Loucy (cell line): Measurements from ENCODE around the gene ZBTB37.
"Not testable (repeated sequence)": the region's sequence is repeated elsewhere in the genome, so short reads cannot be mapped to it uniquely, and the experiment has no call there.

Source experiments
- H2AFZ ChIP-seq: fragments of 200-600 bp; sonication (generic); 2 replicates; pipeline ENCODE4 v1.6.0; 2016; ENCODE audit warnings: antibody characterized with exemption, mild to moderate bottlenecking, low read length, moderate library complexity
- H3F3A ChIP-seq: fragments of 200-600 bp; 2 replicates; pipeline ENCODE4 v1.6.0; 2016; ENCODE audit warnings: antibody characterized with exemption, low read depth, mild to moderate bottlenecking
- H3K27me3 ChIP-seq: fragments of 200-600 bp; sonication (generic); 2 replicates; pipeline ENCODE4 v1.6.1; 2014; ENCODE audit warnings: low read length, mild to moderate bottlenecking; ENCODE audit not compliant: insufficient read depth, poor library complexity, severe bottlenecking
- H3K36me3 ChIP-seq: fragments of 200-600 bp; sonication (generic); 2 replicates; pipeline ENCODE4 v1.6.1; 2016; ENCODE audit warnings: low read length; ENCODE audit not compliant: insufficient read depth
- H3K4me1 ChIP-seq: fragments of 200-600 bp; sonication (generic); 2 replicates; pipeline ENCODE4 v1.5.1; 2014; ENCODE audit warnings: low read length, mild to moderate bottlenecking; ENCODE audit not compliant: insufficient read depth, poor library complexity, severe bottlenecking
- H3K4me2 ChIP-seq: fragments of 200-600 bp; sonication (generic); 2 replicates; pipeline ENCODE4 v1.6.0; 2014; ENCODE audit warnings: antibody characterized with exemption, low read length, low read depth, mild to moderate bottlenecking; ENCODE audit not compliant: poor library complexity, severe bottlenecking
- H3K4me3 ChIP-seq: fragments of 200-600 bp; sonication (generic); 2 replicates; pipeline ENCODE4 v1.5.1; 2014; ENCODE audit warnings: low read length, mild to moderate bottlenecking, mixed read lengths; ENCODE audit not compliant: poor library complexity, severe bottlenecking
- H3K79me2 ChIP-seq: fragments of 200-600 bp; sonication (generic); 2 replicates; pipeline ENCODE4 v1.6.1; 2014; ENCODE audit warnings: low read length; ENCODE audit not compliant: insufficient read depth
- H3K9ac ChIP-seq: fragments of 200-600 bp; sonication (generic); 2 replicates; pipeline ENCODE4 v1.6.0; 2014; ENCODE audit warnings: mild to moderate bottlenecking, low read depth, low read length, moderate library complexity; ENCODE audit not compliant: poor library complexity, severe bottlenecking
- H3K9me2 ChIP-seq: fragments of 200-600 bp; sonication (generic); replicated peaks from 2 replicates; pipeline ENCODE4 v1.6.1; 2016; ENCODE audit warnings: low read depth, low read length, mixed read lengths
- H3K9me3 ChIP-seq: fragments of 200-600 bp; sonication (generic); 2 replicates; pipeline ENCODE4 v1.6.1; 2014; ENCODE audit warnings: mild to moderate bottlenecking, antibody characterized with exemption, low read length, low read depth; ENCODE audit not compliant: insufficient read depth
- H4K20me1 ChIP-seq: fragments of 200-600 bp; sonication (generic); 2 replicates; pipeline ENCODE4 v1.6.0; 2014; ENCODE audit warnings: antibody characterized with exemption, low read length, mild to moderate bottlenecking; ENCODE audit not compliant: insufficient read depth, poor library complexity, severe bottlenecking
- EZH2phosphoT487 ChIP-seq: fragments of 200-600 bp; IDR thresholded peaks from 2 replicates; pipeline ENCODE4 v1.6.1; 2018; ENCODE audit warnings: antibody characterized with exemption, mild to moderate bottlenecking, moderate library complexity, borderline replicate concordance
- TF ChIP-seq, protein P1 (sequence below): fragments of 200-600 bp; sonication (generic); conservative IDR thresholded peaks from 2 replicates; pipeline ENCODE4 v1.5.1; 2014; ENCODE audit warnings: mild to moderate bottlenecking, antibody characterized with exemption, low read length

ZBTB37 gene

DNA sequence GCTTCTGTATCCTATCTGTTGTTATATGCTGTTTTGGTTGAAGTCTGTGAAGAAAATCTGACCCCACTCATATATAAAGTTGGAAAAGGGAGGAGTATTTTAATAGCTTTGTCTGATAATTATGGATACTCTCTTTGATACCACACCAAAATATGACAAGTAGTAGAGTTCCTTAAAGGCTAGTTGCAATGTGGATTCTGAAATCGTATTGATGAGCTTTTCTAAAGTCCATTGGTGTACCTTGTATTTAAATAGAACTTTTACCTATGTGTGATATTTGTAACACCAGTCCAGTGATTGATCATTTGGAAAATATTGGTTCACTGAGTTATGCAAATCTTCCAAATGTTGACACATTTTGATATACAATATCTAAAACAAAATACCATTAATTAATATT lies 8.1 kb upstream of the ZBTB37 start:
- Histone ChIP-seq H3K4me1 (peaks cover 14% of the 10 kb centered on the region), H3K27me3 (no peaks in the 10 kb centered on the region), H3K9me3 (no peaks in the 10 kb centered on the region), H3K4me2 (no peak overlapping the region), H3F3A (peaks cover 21% of the 10 kb centered on the region; the same call in 1 of the 2 replicates), H3K9ac (no peak overlapping the region), H3K9me2 (no peaks in the 10 kb centered on the region), H3K79me2 (peaks cover 24% of the 10 kb centered on the region), H3K36me3 (peaks cover 40% of the 10 kb centered on the region), H3K4me3 (no peak overlapping the region), H4K20me1 (peaks cover 25% of the 10 kb centered on the region), H2AFZ (no peak overlapping the region)
- TF ChIP-seq, protein P1, sequence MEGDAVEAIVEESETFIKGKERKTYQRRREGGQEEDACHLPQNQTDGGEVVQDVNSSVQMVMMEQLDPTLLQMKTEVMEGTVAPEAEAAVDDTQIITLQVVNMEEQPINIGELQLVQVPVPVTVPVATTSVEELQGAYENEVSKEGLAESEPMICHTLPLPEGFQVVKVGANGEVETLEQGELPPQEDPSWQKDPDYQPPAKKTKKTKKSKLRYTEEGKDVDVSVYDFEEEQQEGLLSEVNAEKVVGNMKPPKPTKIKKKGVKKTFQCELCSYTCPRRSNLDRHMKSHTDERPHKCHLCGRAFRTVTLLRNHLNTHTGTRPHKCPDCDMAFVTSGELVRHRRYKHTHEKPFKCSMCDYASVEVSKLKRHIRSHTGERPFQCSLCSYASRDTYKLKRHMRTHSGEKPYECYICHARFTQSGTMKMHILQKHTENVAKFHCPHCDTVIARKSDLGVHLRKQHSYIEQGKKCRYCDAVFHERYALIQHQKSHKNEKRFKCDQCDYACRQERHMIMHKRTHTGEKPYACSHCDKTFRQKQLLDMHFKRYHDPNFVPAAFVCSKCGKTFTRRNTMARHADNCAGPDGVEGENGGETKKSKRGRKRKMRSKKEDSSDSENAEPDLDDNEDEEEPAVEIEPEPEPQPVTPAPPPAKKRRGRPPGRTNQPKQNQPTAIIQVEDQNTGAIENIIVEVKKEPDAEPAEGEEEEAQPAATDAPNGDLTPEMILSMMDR: no peak
- TF ChIP-seq EZH2phosphoT487: no peak

DNA sequence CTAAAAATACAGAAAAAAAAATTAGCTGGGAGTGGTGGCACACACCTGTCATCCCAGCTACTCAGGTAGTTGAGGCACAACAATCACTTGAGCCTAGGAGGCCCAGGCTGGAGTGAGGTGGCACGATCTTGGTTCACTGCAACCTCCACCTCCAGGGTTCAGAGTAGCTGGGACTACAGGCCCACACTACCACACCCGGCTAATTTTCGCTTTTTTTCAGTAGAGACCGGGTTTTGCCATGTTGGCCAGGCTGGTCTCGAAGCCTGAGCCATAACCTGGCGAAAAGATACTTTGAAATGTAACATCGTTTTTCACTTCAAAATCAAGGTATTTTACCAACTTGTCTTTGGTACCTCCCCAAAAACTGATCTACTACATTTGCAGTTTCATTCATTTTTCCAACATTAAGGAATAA lies 6.4 kb upstream of the ZBTB37 start:
- Histone ChIP-seq H3K79me2 (peaks cover 40% of the 10 kb centered on the region), H3K9me2 (no peaks in the 10 kb centered on the region), H3K27me3 (no peaks in the 10 kb centered on the region), H3K9ac (no peak overlapping the region), H3K4me2 (no peak overlapping the region), H3K9me3 (no peaks in the 10 kb centered on the region), H3K4me3 (no peak overlapping the region), H3K36me3 (peaks cover 54% of the 10 kb centered on the region), H3K4me1 (peaks cover 30% of the 10 kb centered on the region), H2AFZ (no peak overlapping the region), H3F3A (peaks cover 21% of the 10 kb centered on the region; the same call in 1 of the 2 replicates), H4K20me1 (peaks cover 41% of the 10 kb centered on the region)
- TF ChIP-seq, protein P1: no peak
- no peak for TF ChIP-seq EZH2phosphoT487

DNA sequence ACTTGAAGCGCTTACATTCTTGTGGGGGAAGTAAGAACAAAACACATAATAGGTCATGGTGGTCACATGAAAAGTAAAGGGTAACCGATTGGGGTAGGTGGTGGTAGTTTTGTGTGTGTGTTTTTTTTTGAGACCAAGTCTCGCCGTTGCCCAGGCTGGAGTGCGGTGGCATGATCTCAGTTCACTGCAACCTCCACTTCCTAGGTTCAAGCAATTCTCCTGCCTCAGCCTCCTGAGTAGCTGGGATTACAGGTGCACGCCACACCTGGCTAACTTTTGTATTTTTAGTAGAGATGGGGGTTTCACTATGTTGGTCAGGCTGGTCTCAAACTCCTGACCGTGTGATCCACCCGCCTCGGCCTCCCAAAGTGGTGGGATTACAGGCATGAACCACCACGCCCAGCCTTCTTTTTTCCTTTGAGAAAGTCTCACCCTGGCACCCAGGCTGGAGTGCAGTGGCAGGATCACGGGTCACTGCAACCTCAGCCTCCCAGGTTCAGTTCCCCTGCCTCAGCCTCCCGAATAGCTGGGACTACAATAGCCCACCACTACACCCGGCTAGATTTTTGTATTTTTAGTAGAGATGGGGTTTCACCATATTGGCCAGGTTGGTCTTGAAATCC lies 5.9 kb upstream of the ZBTB37 start:
- peaks cover 33% of the 10 kb centered on the region for H3K4me1 ChIP-seq
- peaks cover 47% of the 10 kb centered on the region for H4K20me1 ChIP-seq
- H3K9me3 ChIP-seq, H3K9me2 ChIP-seq, H3K9ac ChIP-seq, H3K4me3 ChIP-seq, H3K27me3 ChIP-seq, H2AFZ ChIP-seq: not testable (repeated sequence)
- peaks cover 21% of the 10 kb centered on the region; the same call in 1 of the 2 replicates for H3F3A ChIP-seq
- peaks cover 46% of the 10 kb centered on the region for H3K79me2 ChIP-seq
- peaks cover 57% of the 10 kb centered on the region for H3K36me3 ChIP-seq
- H3K4me2 ChIP-seq: peak overlapping the region; percentile 92

DNA sequence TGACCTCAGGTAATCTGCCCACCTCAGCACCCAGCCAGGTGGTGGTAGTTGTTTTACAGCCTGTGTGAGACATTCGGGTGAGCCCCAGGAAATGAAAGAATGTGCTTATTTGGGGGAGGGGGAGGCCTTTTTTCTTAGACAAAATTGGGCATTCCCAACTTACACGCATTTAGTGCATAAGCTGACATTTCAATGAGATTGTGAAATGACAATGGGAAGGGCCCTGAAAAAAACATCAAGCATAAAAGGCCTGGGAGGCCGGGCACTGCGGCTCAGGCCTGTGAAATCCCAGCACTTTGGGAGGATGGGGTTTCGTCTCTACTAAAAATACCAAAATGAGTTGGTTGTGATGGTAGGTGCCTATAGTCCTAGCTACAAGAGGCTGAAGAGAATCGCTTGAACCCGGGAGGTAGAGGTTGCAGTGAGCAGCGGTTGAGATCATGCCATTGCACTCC lies 5.4 kb upstream of the ZBTB37 start:
- peaks cover 52% of the 10 kb centered on the region for H3K36me3 ChIP-seq
- no peak overlapping the region for H2AFZ ChIP-seq
- peaks cover 51% of the 10 kb centered on the region for H4K20me1 ChIP-seq
- peaks cover 16% of the 10 kb centered on the region; the same call in 1 of the 2 replicates for H3F3A ChIP-seq
- TF ChIP-seq, protein P1: no peak
- TF ChIP-seq EZH2phosphoT487: no peak
- no peaks in the 10 kb centered on the region for H3K9me3 ChIP-seq
- no peaks in the 10 kb centered on the region for H3K9me2 ChIP-seq
- H3K4me3 ChIP-seq: no peak overlapping the region
- H3K9ac ChIP-seq: no peak overlapping the region
- H3K4me2 ChIP-seq: peak overlapping the region; percentile 92
- peaks cover 8% of the 10 kb centered on the region for H3K27me3 ChIP-seq
- peaks cover 33% of the 10 kb centered on the region for H3K4me1 ChIP-seq
- peaks cover 51% of the 10 kb centered on the region for H3K79me2 ChIP-seq
